ENCODE results near the gene CACNA1B. TPM values are rescaled to one million over a fixed set of nuclear protein-coding genes. Genes with fewer than 3 reads are reported as not detected.

The CACNA1B gene
- total and polyA plus RNA-seq, 9 of the 15 experiments (the other 6 are each of a cell fraction or from before 2014, with no cell fraction given): 0.01 to 0.04 TPM; not detected in 7

GRCh38 chr9:137948642-137949041 is 71.1 kb downstream of the CACNA1B start (continued):
- peak; percentile 32; the same call in 1 of the 2 replicates for TF ChIP-seq HBP1 (CRISPR knock-in tag; IDR thresholded peaks at IDR 0.05)

GRCh38 chr9:137949260-137949659 is 71.7 kb downstream of the CACNA1B start:
- H4K20me1 ChIP-seq (replicated peaks; ENCODE audit: control insufficient read depth, insufficient read depth, low read length): no peaks in the 10 kb centered on the region
- intact Hi-C loops (cut with micrococcal nuclease) (no loop called here), in situ Hi-C loops (cut with MboI) (no loop called here)
- no peak for TF ChIP-seq MITF (IDR thresholded peaks at IDR 0.05)
- TF ChIP-seq ZNF79 (CRISPR knock-in tag; IDR thresholded peaks at IDR 0.05; ENCODE audit: low read depth): no peak
- TF ChIP-seq SMC3 (conservative IDR thresholded peaks at IDR 0.05; ENCODE audit: insufficient read depth, low read depth, low read length): no peak
- no peak for TF ChIP-seq SETDB1 (IDR thresholded peaks at IDR 0.05; ENCODE audit: low read length)
- no peak for TF ChIP-seq SMAD3 (CRISPR knock-in tag; conservative IDR thresholded peaks at IDR 0.05)
- TF ChIP-seq ZBTB26 (CRISPR knock-in tag; IDR thresholded peaks at IDR 0.05): 0 out of 2 replicates have a peak, but pooled peaks have one; percentile 11
- TF ChIP-seq ZNF121 (CRISPR knock-in tag; conservative IDR thresholded peaks at IDR 0.05): no peak
- TF ChIP-seq PHF20 (IDR thresholded peaks at IDR 0.05; ENCODE audit: partially characterized antibody): peak; percentile 4
- no peak for TF ChIP-seq MBD1 (CRISPR knock-in tag; IDR thresholded peaks at IDR 0.05)
- TF ChIP-seq MAX (CRISPR knock-in tag; IDR thresholded peaks at IDR 0.05): 0 out of 2 replicates have a peak, but pooled peaks have one; percentile 5
- TF ChIP-seq SIN3A (IDR thresholded peaks at IDR 0.05; ENCODE audit: borderline replicate concordance in 2 of 2, control insufficient read depth in 1 of 2, low read depth in 2 of 2, low read length in 2 of 2): no peak
- H3K4me2 ChIP-seq (ENCODE audit: insufficient read depth, low read length): no peak overlapping the region
- BruUV-seq (replicated peaks): no TSS peak
- no peaks in the 10 kb centered on the region for H3K79me2 ChIP-seq (ENCODE audit: control insufficient read depth, insufficient read depth, low read length)
- H3K4me3 ChIP-seq: no peak overlapping the region
- H3K9me1 ChIP-seq (ENCODE audit: control insufficient read depth, insufficient read depth, low read length): no peaks in the 10 kb centered on the region
- no peak overlapping the region for H2AFZ ChIP-seq (ENCODE audit: low read depth, low read length)
- H3K4me1 ChIP-seq (replicated peaks in 1 of 2; ENCODE audit: control insufficient read depth in 2 of 2, insufficient read depth in 2 of 2, low read length in 2 of 2): no peaks in the 10 kb centered on the region
- ChIA-PET POLR2A (no interaction called here), CTCF (ENCODE audit: low intra/inter-chr PET ratio) (no interaction called here)
- no peaks in the 10 kb centered on the region; the same call in 1 of the 2 replicates for H3K9me3 ChIP-seq (replicated peaks; ENCODE audit: control insufficient read depth, insufficient read depth, low read depth, low read length)
- H3K27me3 ChIP-seq (ENCODE audit: control insufficient read depth in 2 of 2, insufficient read depth in 2 of 2, low read length in 2 of 2): peaks cover 0 to 44% of the 10 kb centered on the region in 2 experiments; a peak in 2 of 5 replicates
- FAIRE-seq (no peak), ATAC-seq (no peak), DNase-seq (ENCODE audit: extremely low read depth in 1 of 4, low spot score in 3 of 4) (no peak)
- 30% methylated on average over 8 of the region's 8 CpGs for WGBS (ENCODE audit: insufficient coverage, low coverage, missing lambda C conversion rate)
- H3K27ac ChIP-seq (ENCODE audit: extremely low read depth, low read depth, low read length): no peak overlapping the region
- H3K36me3 ChIP-seq (ENCODE audit: control insufficient read depth, insufficient read depth, low read length): no peaks in the 10 kb centered on the region
- no peak overlapping the region for H3K9ac ChIP-seq (ENCODE audit: insufficient read depth in 1 of 2, low read depth in 2 of 2, low read length in 2 of 2)
